Measurements from ENCODE around the gene RUNX3. TPM values are rescaled to one million over a fixed set of nuclear protein-coding genes. Genes with fewer than 3 reads are reported as not detected.

Gene RUNX3
- total RNA-seq, 4 donors from 2014 or later, result 0.26 to 1.7 (median 1.6) TPM; not detected in 1

DNA sequence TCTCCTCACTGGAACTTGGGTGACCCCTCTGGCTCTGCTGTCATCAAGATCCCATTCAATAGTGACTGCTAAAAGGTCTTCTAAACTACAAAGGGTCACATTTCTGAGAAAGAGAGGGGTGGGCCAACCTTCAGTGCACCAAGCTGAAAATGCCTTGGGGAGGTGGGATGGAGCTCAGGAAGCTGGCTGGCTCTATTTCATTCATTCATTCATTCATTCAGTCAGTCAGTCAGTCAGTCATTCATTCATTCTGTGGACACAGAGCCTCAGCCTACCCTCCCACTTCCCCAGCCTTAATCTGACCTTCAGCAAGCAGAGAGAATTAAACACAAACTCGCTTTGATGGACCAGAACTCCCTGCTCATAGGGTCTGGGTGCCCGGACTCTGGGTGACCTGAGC is 11.7 kb downstream of the RUNX3 start:
- H3K4me3 ChIP-seq, result no peak overlapping the region
- H3K27me3 ChIP-seq, result no peaks in the 10 kb centered on the region
- TF ChIP-seq POLR2A (IDR thresholded peaks at IDR 0.05), result no peak
- TF ChIP-seq, protein P1, sequence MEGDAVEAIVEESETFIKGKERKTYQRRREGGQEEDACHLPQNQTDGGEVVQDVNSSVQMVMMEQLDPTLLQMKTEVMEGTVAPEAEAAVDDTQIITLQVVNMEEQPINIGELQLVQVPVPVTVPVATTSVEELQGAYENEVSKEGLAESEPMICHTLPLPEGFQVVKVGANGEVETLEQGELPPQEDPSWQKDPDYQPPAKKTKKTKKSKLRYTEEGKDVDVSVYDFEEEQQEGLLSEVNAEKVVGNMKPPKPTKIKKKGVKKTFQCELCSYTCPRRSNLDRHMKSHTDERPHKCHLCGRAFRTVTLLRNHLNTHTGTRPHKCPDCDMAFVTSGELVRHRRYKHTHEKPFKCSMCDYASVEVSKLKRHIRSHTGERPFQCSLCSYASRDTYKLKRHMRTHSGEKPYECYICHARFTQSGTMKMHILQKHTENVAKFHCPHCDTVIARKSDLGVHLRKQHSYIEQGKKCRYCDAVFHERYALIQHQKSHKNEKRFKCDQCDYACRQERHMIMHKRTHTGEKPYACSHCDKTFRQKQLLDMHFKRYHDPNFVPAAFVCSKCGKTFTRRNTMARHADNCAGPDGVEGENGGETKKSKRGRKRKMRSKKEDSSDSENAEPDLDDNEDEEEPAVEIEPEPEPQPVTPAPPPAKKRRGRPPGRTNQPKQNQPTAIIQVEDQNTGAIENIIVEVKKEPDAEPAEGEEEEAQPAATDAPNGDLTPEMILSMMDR (IDR thresholded peaks at IDR 0.05), result no peak
- H3K27ac ChIP-seq, result no peak overlapping the region
- no peaks in the 10 kb centered on the region for H3K4me1 ChIP-seq
- no peaks in the 10 kb centered on the region for H3K9me3 ChIP-seq
- no peak for DNase-seq
- intact Hi-C loops (cut with DNase I; ENCODE audit: low total_unique reads), result no loop called here
- no peaks in the 10 kb centered on the region for H3K36me3 ChIP-seq

GRCh38 chr1:24917327-24918074 is 12.6 kb downstream of the RUNX3 start:
- Histone ChIP-seq H3K4me3 (no peak overlapping the region), H3K27ac (no peak overlapping the region), H3K36me3 (no peaks in the 10 kb centered on the region), H3K27me3 (no peaks in the 10 kb centered on the region), H3K9me3 (no peaks in the 10 kb centered on the region), H3K4me1 (no peaks in the 10 kb centered on the region)
- TF ChIP-seq, protein P1 (IDR thresholded peaks at IDR 0.05), result no peak
- no peak for TF ChIP-seq POLR2A (IDR thresholded peaks at IDR 0.05)
- no peak for DNase-seq
- intact Hi-C loops (cut with DNase I; ENCODE audit: low total_unique reads), result no loop called here

GRCh38 chr1:24915816-24916602 is 14.1 kb downstream of the RUNX3 start:
- Histone ChIP-seq H3K36me3 (no peaks in the 10 kb centered on the region), H3K4me1 (no peaks in the 10 kb centered on the region), H3K4me3 (no peak overlapping the region), H3K27ac (no peak overlapping the region), H3K27me3 (no peaks in the 10 kb centered on the region), H3K9me3 (no peaks in the 10 kb centered on the region)
- DNase-seq, result no peak
- intact Hi-C loops (cut with DNase I; ENCODE audit: low total_unique reads), result no loop called here
- no peak for TF ChIP-seq POLR2A (IDR thresholded peaks at IDR 0.05)
- TF ChIP-seq, protein P1 (IDR thresholded peaks at IDR 0.05), result no peak

DNA sequence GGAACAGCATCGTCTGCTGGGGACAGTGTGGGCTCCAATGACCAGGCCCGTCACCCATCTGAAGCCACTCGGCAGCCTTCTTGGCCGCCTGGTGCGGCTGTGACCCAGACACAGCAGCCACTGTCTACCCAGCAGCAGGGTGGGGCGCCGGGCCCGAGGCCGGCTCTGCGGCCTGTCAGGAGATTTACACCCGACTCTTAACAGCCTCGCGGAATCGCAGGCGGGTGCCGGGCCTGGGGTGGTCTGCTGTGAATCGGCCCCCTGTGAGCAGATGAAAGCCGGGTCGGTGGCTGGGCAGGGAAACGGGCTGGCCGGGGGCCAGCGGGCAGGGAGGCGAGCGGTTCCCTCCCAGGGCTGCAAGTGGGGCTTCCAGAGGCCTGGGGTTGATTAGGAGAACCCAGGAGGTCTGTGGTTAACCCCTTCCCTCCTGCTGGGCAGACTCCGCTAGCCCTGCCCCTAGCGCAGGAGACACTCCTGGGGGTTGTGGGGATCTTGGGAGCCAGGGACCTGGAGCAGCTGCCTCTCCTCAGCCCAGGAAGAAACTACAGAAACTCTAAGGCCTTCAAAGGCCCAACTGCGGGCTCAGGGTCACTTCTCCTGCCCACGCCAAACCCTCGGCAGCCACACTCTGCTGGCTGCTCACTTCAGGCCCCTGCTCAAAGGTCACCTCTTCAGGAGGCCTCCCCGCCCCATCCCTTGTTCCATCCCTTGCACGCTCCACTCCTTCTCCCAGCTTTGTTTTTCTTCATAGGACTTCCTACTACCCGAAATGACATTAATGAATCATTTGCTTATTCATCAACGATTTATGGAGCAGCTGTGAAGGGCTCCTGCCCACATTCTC is 15.6 kb downstream of the RUNX3 start:
- Histone ChIP-seq H3K4me1 (no peaks in the 10 kb centered on the region), H3K4me3 (no peak overlapping the region)
- intact Hi-C loops (cut with DNase I; ENCODE audit: low total_unique reads), result no loop called here

More for the DNA sequence above, 15.6 kb downstream of the RUNX3 start:
- no peak for DNase-seq
- H3K27ac ChIP-seq, result no peak overlapping the region
- no peaks in the 10 kb centered on the region for H3K27me3 ChIP-seq
- no peaks in the 10 kb centered on the region for H3K9me3 ChIP-seq
- TF ChIP-seq POLR2A (IDR thresholded peaks at IDR 0.05), result no peak
- TF ChIP-seq, protein P1 (IDR thresholded peaks at IDR 0.05), result no peak
- no peaks in the 10 kb centered on the region for H3K36me3 ChIP-seq

All from uterus (tissue), 4 donors.